Measurements from ENCODE around the gene MCF2L2.

Gene MCF2L2

DNA sequence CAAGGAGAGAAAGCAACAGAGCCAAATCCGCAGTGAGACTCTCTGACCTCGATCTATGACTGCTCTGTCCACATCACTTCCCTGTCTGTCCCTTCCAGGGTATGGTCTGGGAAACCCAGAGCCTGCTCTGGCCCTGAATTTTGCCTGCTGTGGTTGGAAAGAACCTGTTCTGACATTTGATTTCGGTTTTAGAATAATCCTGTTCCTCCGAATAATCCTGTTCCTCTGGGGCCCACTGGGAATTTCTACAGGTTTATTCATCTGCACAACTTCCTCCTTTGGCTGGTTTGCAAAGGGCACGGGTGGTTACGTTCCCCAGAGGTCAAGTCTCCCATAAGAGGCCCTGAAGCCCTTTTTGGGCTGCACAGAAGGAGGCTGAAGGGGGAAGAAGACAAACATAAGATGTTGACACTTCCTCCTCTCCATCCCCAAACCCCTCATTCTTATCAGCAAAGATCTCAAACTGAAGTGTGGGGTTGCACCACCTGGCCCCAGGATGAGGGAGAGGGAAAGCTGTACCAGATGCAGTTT, 276.5 kb downstream of the MCF2L2 start:
- Histone ChIP-seq H3K27me3 (replicated peaks) (no peaks in the 10 kb centered on the region), H3K27ac (no peak overlapping the region), H3K36me3 (replicated peaks) (no peaks in the 10 kb centered on the region), H3K4me3 (ENCODE audit: low read depth, low read length) (no peak overlapping the region)
- TF ChIP-seq, protein P1, sequence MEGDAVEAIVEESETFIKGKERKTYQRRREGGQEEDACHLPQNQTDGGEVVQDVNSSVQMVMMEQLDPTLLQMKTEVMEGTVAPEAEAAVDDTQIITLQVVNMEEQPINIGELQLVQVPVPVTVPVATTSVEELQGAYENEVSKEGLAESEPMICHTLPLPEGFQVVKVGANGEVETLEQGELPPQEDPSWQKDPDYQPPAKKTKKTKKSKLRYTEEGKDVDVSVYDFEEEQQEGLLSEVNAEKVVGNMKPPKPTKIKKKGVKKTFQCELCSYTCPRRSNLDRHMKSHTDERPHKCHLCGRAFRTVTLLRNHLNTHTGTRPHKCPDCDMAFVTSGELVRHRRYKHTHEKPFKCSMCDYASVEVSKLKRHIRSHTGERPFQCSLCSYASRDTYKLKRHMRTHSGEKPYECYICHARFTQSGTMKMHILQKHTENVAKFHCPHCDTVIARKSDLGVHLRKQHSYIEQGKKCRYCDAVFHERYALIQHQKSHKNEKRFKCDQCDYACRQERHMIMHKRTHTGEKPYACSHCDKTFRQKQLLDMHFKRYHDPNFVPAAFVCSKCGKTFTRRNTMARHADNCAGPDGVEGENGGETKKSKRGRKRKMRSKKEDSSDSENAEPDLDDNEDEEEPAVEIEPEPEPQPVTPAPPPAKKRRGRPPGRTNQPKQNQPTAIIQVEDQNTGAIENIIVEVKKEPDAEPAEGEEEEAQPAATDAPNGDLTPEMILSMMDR (IDR thresholded peaks at IDR 0.05; ENCODE audit: low read depth, low read length, missing control alignments) = no peak
- DNase-seq = no peak
- in situ Hi-C loops (cut with HindIII; ENCODE audit: low pct_ligation_motif_present, low sequenced_read_pairs) = no loop called here

DNA sequence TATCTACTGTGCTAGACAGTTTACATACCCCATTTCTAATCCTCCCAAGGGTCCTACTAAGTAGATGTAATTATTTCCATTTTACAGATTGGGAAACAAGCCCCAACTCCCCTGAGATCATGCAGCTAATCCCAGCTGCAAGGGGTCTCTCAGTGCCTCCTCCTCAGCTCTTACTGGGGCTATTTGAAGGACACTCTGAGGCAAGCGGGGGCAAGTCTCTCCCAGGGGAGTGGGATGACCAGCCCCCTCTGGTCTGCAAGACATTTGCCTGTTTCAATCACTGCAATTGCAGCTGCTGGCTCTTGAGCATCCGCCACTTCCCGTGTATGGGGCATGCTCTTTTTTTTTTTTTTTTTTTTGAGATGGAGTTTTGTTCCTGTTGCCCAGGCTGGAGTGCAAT, 277.3 kb downstream of the MCF2L2 start:
- Histone ChIP-seq H3K27me3 (replicated peaks) (no peaks in the 10 kb centered on the region), H3K36me3 (replicated peaks) (no peaks in the 10 kb centered on the region), H3K4me3 (ENCODE audit: low read depth, low read length) (no peak overlapping the region), H3K27ac (no peak overlapping the region)
- in situ Hi-C loops (cut with HindIII; ENCODE audit: low pct_ligation_motif_present, low sequenced_read_pairs) = no loop called here
- TF ChIP-seq, protein P1 (IDR thresholded peaks at IDR 0.05; ENCODE audit: low read depth, low read length, missing control alignments) = no peak
- no peak for DNase-seq

GRCh38 chr3:183149915-183150750, 278.3 kb downstream of the MCF2L2 start:
- in situ Hi-C loops (cut with HindIII; ENCODE audit: low pct_ligation_motif_present, low sequenced_read_pairs) = no loop called here
- TF ChIP-seq, protein P1 (IDR thresholded peaks at IDR 0.05; ENCODE audit: low read depth, low read length, missing control alignments) = no peak
- Histone ChIP-seq H3K27ac (no peak overlapping the region), H3K36me3 (replicated peaks) (no peaks in the 10 kb centered on the region), H3K27me3 (replicated peaks) (no peaks in the 10 kb centered on the region), H3K4me3 (ENCODE audit: low read depth, low read length) (no peak overlapping the region)
- DNase-seq = no peak

DNA sequence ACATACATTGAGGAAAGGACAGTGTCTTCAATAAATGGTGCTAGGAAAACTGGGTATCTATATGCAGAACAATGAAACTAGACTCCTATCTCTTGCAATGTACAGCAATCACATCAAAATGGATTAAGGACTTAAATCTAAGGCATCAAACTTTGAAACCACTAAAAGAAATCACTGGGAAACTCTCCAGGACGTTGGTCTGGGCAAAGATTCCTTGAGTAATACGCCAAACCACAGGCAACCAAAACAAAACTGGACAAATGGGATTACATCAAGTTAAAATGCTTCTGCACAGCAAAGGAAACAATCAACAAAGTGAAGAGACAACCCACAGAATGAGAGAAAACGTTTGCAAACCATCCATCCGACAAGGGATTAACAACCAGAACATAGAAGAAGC, 280.4 kb downstream of the MCF2L2 start:
- Histone ChIP-seq H3K27me3 (replicated peaks) (no peaks in the 10 kb centered on the region), H3K4me3 (ENCODE audit: low read depth, low read length) (no peak overlapping the region), H3K27ac (no peak overlapping the region), H3K36me3 (replicated peaks) (no peaks in the 10 kb centered on the region)
- in situ Hi-C loops (cut with HindIII; ENCODE audit: low pct_ligation_motif_present, low sequenced_read_pairs) = no loop called here
- TF ChIP-seq, protein P1 (IDR thresholded peaks at IDR 0.05; ENCODE audit: low read depth, low read length, missing control alignments) = no peak
- DNase-seq = peak; percentile 47

GRCh38 chr3:183144363-183144762, 284.1 kb downstream of the MCF2L2 start:
- Histone ChIP-seq H3K27me3 (replicated peaks) (no peaks in the 10 kb centered on the region), H3K4me3 (ENCODE audit: low read depth, low read length) (no peak overlapping the region), H3K27ac (no peak overlapping the region), H3K36me3 (replicated peaks) (no peaks in the 10 kb centered on the region)
- DNase-seq = no peak
- in situ Hi-C loops (cut with HindIII; ENCODE audit: low pct_ligation_motif_present, low sequenced_read_pairs) = no loop called here
- TF ChIP-seq, protein P1 (IDR thresholded peaks at IDR 0.05; ENCODE audit: low read depth, low read length, missing control alignments) = no peak
